HEK293 (cell line): ENCODE results near the gene RECQL.

Experiments used
- CTCF ChIA-PET: fragments of 350-600 bp; formaldehyde crosslinking; extraction: SDS; loops from one replicate; lab custom pipeline; 2021; ENCODE audit warnings: antibody characterized with exemption; lab: Yijun Ruan, JAX
- POLR2A ChIA-PET: fragments of 300-600 bp; formaldehyde crosslinking; extraction: SDS; loops from one replicate; lab custom pipeline; 2020; ENCODE audit warnings: antibody characterized with exemption, inconsistent platforms; lab: Yijun Ruan, JAX
- H3K27ac ChIP-seq: fragments of 200-500 bp; sonication (Bioruptor generic); 2 replicates; pipeline ENCODE4 v1.5.1; 2014; ENCODE audit warnings: low read depth, low read length, control low read depth, inconsistent platforms; ENCODE audit errors: extremely low read depth
- H3K36me3 ChIP-seq, 2 experiments: fragments of 200-500 bp in 1 of 2; sonication (Bioruptor generic) in 1 of 2; 1 replicate in 1 of 2; 2 replicates in 1 of 2; pipeline ENCODE4 v1.5.1; 2014 to 2017; ENCODE audit warnings: inconsistent platforms in 2 of 2, low read length in 2 of 2; ENCODE audit not compliant: control insufficient read depth in 2 of 2, insufficient read depth in 1 of 2
- H3K4me1 ChIP-seq: fragments of 200-500 bp; sonication (Bioruptor generic); 2 replicates; pipeline ENCODE4 v1.5.1; 2014; ENCODE audit warnings: mild to moderate bottlenecking, low read length, inconsistent platforms; ENCODE audit not compliant: control insufficient read depth, insufficient read depth
- H3K4me3 ChIP-seq: 2 replicates; pipeline ENCODE4 v1.5.1; 2011; ENCODE audit warnings: low read depth, mild to moderate bottlenecking, control low read depth, low read length, moderate library complexity
- H3K9me3 ChIP-seq: fragments of 200-500 bp; sonication (Bioruptor generic); 2 replicates; pipeline ENCODE4 v1.5.1; 2014; ENCODE audit warnings: low read depth, low read length, inconsistent platforms; ENCODE audit not compliant: control insufficient read depth, insufficient read depth
- HIC1 ChIP-seq: fragments of 450-650 bp; formaldehyde crosslinking; IDR thresholded peaks from 2 replicates; pipeline ENCODE4 v1.5.1; 2016; ENCODE audit warnings: missing biosample characterization, missing genetic modification characterization
- HOXD13 ChIP-seq: sonication (generic); formaldehyde crosslinking; IDR thresholded peaks from 2 replicates; pipeline ENCODE4 v1.8.0; 2022; ENCODE audit warnings: missing genetic modification reagents, borderline replicate concordance
- MEIS1 ChIP-seq: sonication (generic); formaldehyde crosslinking; IDR thresholded peaks from 2 replicates; pipeline ENCODE4 v1.8.1; 2022; ENCODE audit warnings: missing genetic modification reagents, mild to moderate bottlenecking, borderline replicate concordance
- PRDM2 ChIP-seq: fragments of 450-650 bp; formaldehyde crosslinking; IDR thresholded peaks from 2 replicates; pipeline ENCODE4 v1.5.1; 2016; ENCODE audit warnings: missing biosample characterization, missing genetic modification characterization, borderline replicate concordance
- REPIN1 ChIP-seq: fragments of 450-650 bp; formaldehyde crosslinking; IDR thresholded peaks from 2 replicates; pipeline ENCODE4 v1.5.1; 2017; ENCODE audit warnings: missing biosample characterization, missing genetic modification characterization, low read depth
- SP3 ChIP-seq: fragments of 450-650 bp; formaldehyde crosslinking; IDR thresholded peaks from 2 replicates; pipeline ENCODE4 v1.5.1; 2016; ENCODE audit warnings: missing biosample characterization, missing genetic modification characterization
- ZBTB26 ChIP-seq: fragments of 450-650 bp; formaldehyde crosslinking; optimal IDR thresholded peaks from 2 replicates; pipeline ENCODE3; 2016; ENCODE audit warnings: missing biosample characterization, mild to moderate bottlenecking, missing genetic modification characterization
- ZFP37 ChIP-seq: fragments of 450-650 bp; formaldehyde crosslinking; IDR thresholded peaks from 2 replicates; pipeline ENCODE4 v1.5.1; 2016; ENCODE audit warnings: missing biosample characterization, missing genetic modification characterization
- ZNF10 ChIP-seq: fragments of 450-650 bp; formaldehyde crosslinking; IDR thresholded peaks from 2 replicates; pipeline ENCODE4 v1.5.1; 2017; ENCODE audit warnings: missing biosample characterization, missing genetic modification characterization
- ZNF112 ChIP-seq: fragments of 450-650 bp; formaldehyde crosslinking; IDR thresholded peaks from 2 replicates; pipeline ENCODE4 v1.5.0; 2017; ENCODE audit warnings: missing biosample characterization, missing genetic modification characterization
- ZNF223 ChIP-seq: fragments of 450-650 bp; formaldehyde crosslinking; IDR thresholded peaks from 2 replicates; pipeline ENCODE4 v1.5.1; 2016; ENCODE audit warnings: missing biosample characterization, missing genetic modification characterization
- ZNF280D ChIP-seq: fragments of 450-650 bp; formaldehyde crosslinking; IDR thresholded peaks from 2 replicates; pipeline ENCODE4 v1.5.1; 2016; ENCODE audit warnings: missing biosample characterization, missing genetic modification characterization
- ZNF529 ChIP-seq: fragments of 450-650 bp; formaldehyde crosslinking; IDR thresholded peaks from 2 replicates; pipeline ENCODE4 v1.5.1; 2017; ENCODE audit warnings: missing genetic modification characterization, missing biosample characterization; ENCODE audit not compliant: insufficient replicate concordance
- ZNF624 ChIP-seq: fragments of 450-650 bp; formaldehyde crosslinking; IDR thresholded peaks from 2 replicates; pipeline ENCODE4 v1.5.1; 2017; ENCODE audit warnings: missing biosample characterization, missing genetic modification characterization
- ZNF670 ChIP-seq: fragments of 450-650 bp; formaldehyde crosslinking; IDR thresholded peaks from 2 replicates; pipeline ENCODE4 v1.5.1; 2016; ENCODE audit warnings: missing biosample characterization, missing genetic modification characterization, low read depth
- ZNF76 ChIP-seq: fragments of 450-650 bp; formaldehyde crosslinking; IDR thresholded peaks from 2 replicates; pipeline ENCODE4; 2016; ENCODE audit warnings: low read depth, missing biosample characterization, missing genetic modification characterization, borderline replicate concordance
- ZNF843 ChIP-seq: fragments of 450-650 bp; formaldehyde crosslinking; IDR thresholded peaks from 2 replicates; pipeline ENCODE4 v1.5.1; 2016; ENCODE audit warnings: missing biosample characterization, missing genetic modification characterization
- ZSCAN18 ChIP-seq: fragments of 450-650 bp; formaldehyde crosslinking; IDR thresholded peaks from 2 replicates; pipeline ENCODE4 v1.5.1; 2016; ENCODE audit warnings: missing biosample characterization, missing genetic modification characterization

Gene RECQL

GRCh38 chr12:21507849-21508248 is 6.4 kb upstream of the RECQL start:
- Histone ChIP-seq H3K4me1 (peaks cover 1% of the 10 kb centered on the region; the same call in 1 of the 2 replicates), H3K4me3 (no peak overlapping the region), H3K36me3 (peaks cover 16 to 21% of the 10 kb centered on the region in 2 experiments), H3K9me3 (no peaks in the 10 kb centered on the region), H3K27ac (no peak overlapping the region)
- ChIA-PET POLR2A (no interaction called here), CTCF (no interaction called here)
- TF ChIP-seq HIC1: no peak
- no peak for TF ChIP-seq PRDM2 (tag by site-specific recombination)
- no peak for TF ChIP-seq ZNF280D (tag by site-specific recombination)
- no peak for TF ChIP-seq MEIS1 (CRISPR knock-in tag)
- no peak for TF ChIP-seq ZNF529 (tag by site-specific recombination)
- TF ChIP-seq ZNF843 (tag by site-specific recombination): no peak
- no peak for TF ChIP-seq ZFP37 (tag by site-specific recombination)
- TF ChIP-seq ZNF624: no peak

- H3K27ac ChIP-seq: no peak overlapping the region
- H3K9me3 ChIP-seq: no peaks in the 10 kb centered on the region
- no peak overlapping the region for H3K4me3 ChIP-seq
- ChIA-PET POLR2A (no interaction called here), CTCF (interaction anchor here (0.9 kb wide), 1 partner anchor 20 kb away, joined by 4 read pairs; the partner anchor contains the start of gene SPX)
- TF ChIP-seq ZBTB26: no peak
- no peak for TF ChIP-seq ZNF223 (tag by site-specific recombination)
- TF ChIP-seq HOXD13: no peak
- TF ChIP-seq ZNF10 (tag by site-specific recombination): no peak
- TF ChIP-seq SP3 (tag by site-specific recombination): no peak
- TF ChIP-seq ZSCAN18 (tag by site-specific recombination): no peak
- no peak for TF ChIP-seq REPIN1 (tag by site-specific recombination)
- no peak for TF ChIP-seq ZNF76 (tag by site-specific recombination)
- TF ChIP-seq ZNF112 (tag by site-specific recombination): no peak
- no peak for TF ChIP-seq ZNF670 (tag by site-specific recombination)
- H3K36me3 ChIP-seq: peaks cover 12 to 18% of the 10 kb centered on the region in 2 experiments
- H3K4me1 ChIP-seq: peaks cover 5% of the 10 kb centered on the region; the same call in 1 of the 2 replicates
These were observed 4.5 kb upstream of the RECQL start for GRCh38 chr12:21505888-21506287.
